H1 (cell line): Measurements from ENCODE around the gene PABPC1L. TPM values are rescaled to one million over a fixed set of nuclear protein-coding genes. Genes with fewer than 3 reads are reported as not detected.

Experiments
- BACH1 ChIP-seq: IDR thresholded peaks from 2 replicates; pipeline ENCODE4 v1.6.1; 2012; ENCODE audit warnings: low read length, improper control_type of control experiment
- CHD1 ChIP-seq: IDR thresholded peaks from 2 replicates; pipeline ENCODE4 v1.6.1; 2012; ENCODE audit warnings: low read depth, low read length, improper control_type of control experiment
- polyA plus RNA-seq, 7 experiments: library from polyadenylated mRNA; depleted of rRNA in 3 of 7; stranded (reverse) in 5 of 7; unstranded in 2 of 7; fragments of >200 nt in 5 of 7; fragments of 200-250 nt in 2 of 7; gene quantifications; 1 replicate in 5 of 7; 2 replicates in 1 of 7; 4 replicates in 1 of 7; pipeline versions ENCODE4 v1.2.1 to v1.2.3, GENCODE V29; 2011 to 2013; ENCODE audit warnings: missing spikeins in 2 of 7, mixed read lengths in 2 of 7
- total RNA-seq: library from RNA; stranded (reverse); fragmentation: NEBNext Ultra II Directional; extraction: Animal tissue kit (Norgen Biotek cat#: 25700); gene quantifications from 2 replicates; pipeline ENCODE4 v1.2.1, GENCODE V29; 2021

The PABPC1L gene
- total and polyA plus RNA-seq, 2 of the 8 experiments (the other 6 are each of a cell fraction or from before 2014, with no cell fraction given) = 61.1 to 108 TPM

- peak; percentile 16; the same call in 1 of the 2 replicates for TF ChIP-seq BACH1
- no peak for TF ChIP-seq CHD1
These were observed 52.6 kb downstream of the PABPC1L start (continued) for GRCh38 chr20:44962483-44962882.
